Hepatocyte (in vitro differentiated cells): ENCODE results near the gene NPAS3.

Experiments
- CTCF ChIP-seq: fragments of 200-600 bp; sonication (generic); IDR thresholded peaks from 2 replicates; pipeline ENCODE4 v1.5.1; 2016; ENCODE audit warnings: antibody characterized with exemption, mild to moderate bottlenecking; ENCODE audit not compliant: poor library complexity
- EZH2phosphoT487 ChIP-seq: fragments of 200-600 bp; sonication (generic); IDR thresholded peaks from one replicate; pipeline ENCODE4 v1.6.1; 2018; ENCODE audit warnings: antibody characterized with exemption, mild to moderate bottlenecking, low read depth, moderate library complexity; ENCODE audit not compliant: unreplicated experiment, severe bottlenecking

- TF ChIP-seq CTCF (no peak), EZH2phosphoT487 (no peak)
These were observed 731.6 kb downstream of the NPAS3 start for GRCh38 chr14:33670235-33670634.
